ENCODE measurements around the gene TMEM132E. TPM values are rescaled to one million over a fixed set of nuclear protein-coding genes. Genes with fewer than 3 reads are reported as not detected.

TMEM132E gene
- total RNA-seq, 1 experiment from 2014 or later = not detected

GRCh38 chr17:34641368-34641767, 62.0 kb downstream of the TMEM132E start:
- in situ Hi-C loops (cut with HindIII; ENCODE audit: low pct_unique_long_range_greater_than_20kb, low sequenced_read_pairs) = no loop called here

GRCh38 chr17:34644941-34645550, 65.7 kb downstream of the TMEM132E start:
- DNase-seq (ENCODE audit: low read depth, low spot score) = no peak
- in situ Hi-C loops (cut with HindIII; ENCODE audit: low pct_unique_long_range_greater_than_20kb, low sequenced_read_pairs) = no loop called here

More at GRCh38 chr17:34641368-34641767, 62.0 kb downstream of the TMEM132E start:
- no peak for DNase-seq (ENCODE audit: low read depth, low spot score)

DNA sequence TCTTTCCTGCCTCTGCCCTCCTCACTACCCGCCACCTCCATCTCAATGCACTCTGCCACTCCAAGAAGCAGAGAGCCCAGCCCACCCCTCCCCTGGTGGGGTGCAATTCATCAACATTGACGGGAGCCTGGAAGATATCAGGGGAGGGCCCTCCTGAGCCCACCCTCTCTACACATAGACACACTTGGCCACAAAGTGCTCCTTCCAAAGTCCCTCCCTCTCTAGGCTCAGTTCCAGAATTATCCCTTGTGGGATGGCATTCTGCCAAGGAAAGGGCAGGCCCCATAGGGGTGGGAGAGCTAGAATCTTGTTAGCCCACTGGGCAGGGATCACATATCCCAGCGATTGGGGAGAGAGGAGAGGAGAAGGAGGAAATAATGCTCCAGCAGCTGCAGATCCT, 66.2 kb downstream of the TMEM132E start:
- in situ Hi-C loops (cut with HindIII; ENCODE audit: low pct_unique_long_range_greater_than_20kb, low sequenced_read_pairs) = no loop called here
- no peak for DNase-seq (ENCODE audit: low read depth, low spot score)

- in situ Hi-C loops (cut with HindIII; ENCODE audit: low pct_unique_long_range_greater_than_20kb, low sequenced_read_pairs) = no loop called here
- DNase-seq (ENCODE audit: low read depth, low spot score) = no peak
Observed at GRCh38 chr17:34647511-34647910, 68.1 kb downstream of the TMEM132E start.

DNA sequence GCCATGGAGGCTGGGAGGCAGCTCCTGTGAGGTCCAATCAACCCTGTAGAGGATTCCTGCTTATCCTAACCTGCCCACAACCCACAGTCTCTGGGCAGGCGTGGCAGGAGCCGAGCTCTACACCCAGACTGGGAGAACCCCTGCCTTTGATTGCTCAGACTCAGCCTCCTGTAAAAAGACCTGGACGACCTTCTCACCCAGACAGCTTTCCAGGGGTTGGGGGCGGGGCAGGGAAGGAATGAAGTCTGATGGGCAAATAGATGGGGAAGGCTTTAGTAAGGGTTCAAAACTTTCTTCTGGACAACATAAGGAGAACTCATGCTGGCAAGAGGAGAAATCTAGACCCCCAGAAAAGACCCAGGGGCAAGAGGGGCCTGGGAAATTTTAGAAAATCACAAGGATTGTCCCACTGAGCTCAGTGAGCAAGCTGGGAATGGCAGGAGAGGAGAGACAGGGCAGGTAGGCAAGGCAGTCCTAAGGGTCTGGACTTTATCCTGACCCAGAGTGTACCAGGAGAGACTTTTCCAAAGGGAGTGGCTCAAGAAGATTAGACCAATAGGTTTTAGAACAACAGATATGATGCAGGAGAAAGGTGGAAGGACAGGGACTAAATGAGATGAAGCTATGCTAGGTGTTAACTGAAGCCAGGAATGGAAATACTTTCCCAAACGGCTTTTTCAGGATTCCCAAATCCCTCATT, 70.8 kb downstream of the TMEM132E start:
- in situ Hi-C loops (cut with HindIII; ENCODE audit: low pct_unique_long_range_greater_than_20kb, low sequenced_read_pairs) = no loop called here
- DNase-seq (ENCODE audit: low read depth, low spot score) = no peak

DNA sequence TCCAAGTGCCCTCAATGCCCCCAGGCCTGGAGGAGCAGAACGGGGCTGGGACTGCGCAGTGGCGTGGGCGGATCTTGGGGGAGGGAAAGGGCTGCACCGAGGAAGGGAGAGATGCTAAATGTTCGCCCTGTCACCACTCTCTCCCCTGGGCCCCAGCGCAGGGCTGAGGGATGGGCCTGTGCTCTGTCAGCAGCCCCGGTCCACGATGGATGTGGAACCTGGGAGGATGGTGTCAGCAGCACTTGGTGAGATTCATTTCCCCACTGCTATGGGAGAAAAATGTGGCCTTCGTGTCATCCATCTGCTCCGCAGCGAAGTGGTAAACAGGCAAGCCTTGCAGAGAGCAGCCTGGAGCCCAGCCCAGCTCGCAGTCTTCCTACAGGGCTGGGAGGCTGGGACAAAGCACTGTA, 72.0 kb downstream of the TMEM132E start:
- no peak for DNase-seq (ENCODE audit: low read depth, low spot score)
- in situ Hi-C loops (cut with HindIII; ENCODE audit: low pct_unique_long_range_greater_than_20kb, low sequenced_read_pairs) = no loop called here

DNA sequence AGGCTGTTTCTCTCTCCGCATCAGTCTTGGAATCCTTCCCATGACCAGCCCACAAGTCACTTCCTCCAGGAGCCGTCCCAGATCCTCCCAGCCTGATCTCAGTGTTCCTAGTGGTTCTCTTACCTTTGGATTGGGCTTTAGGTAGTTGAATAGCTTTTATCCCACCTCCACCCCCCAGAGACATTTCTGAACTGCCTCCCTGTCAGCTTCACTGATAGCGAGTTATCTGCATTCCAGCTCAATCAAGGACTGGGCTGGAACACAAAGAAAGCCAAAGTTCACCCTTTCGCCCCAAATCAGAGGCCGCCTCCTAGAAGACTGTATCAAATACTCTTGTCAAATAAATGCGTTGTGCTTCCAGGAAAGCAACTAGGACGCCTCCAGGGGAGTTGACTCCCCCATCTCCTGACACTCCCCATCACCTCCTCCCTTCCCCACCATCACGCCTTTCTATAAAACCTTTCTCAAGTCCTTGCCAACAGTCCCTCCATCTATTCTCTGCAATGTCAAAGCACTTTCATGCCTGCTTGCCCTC, 72.7 kb downstream of the TMEM132E start:
- no peak for DNase-seq (ENCODE audit: low read depth, low spot score)
- in situ Hi-C loops (cut with HindIII; ENCODE audit: low pct_unique_long_range_greater_than_20kb, low sequenced_read_pairs) = no loop called here

DNA sequence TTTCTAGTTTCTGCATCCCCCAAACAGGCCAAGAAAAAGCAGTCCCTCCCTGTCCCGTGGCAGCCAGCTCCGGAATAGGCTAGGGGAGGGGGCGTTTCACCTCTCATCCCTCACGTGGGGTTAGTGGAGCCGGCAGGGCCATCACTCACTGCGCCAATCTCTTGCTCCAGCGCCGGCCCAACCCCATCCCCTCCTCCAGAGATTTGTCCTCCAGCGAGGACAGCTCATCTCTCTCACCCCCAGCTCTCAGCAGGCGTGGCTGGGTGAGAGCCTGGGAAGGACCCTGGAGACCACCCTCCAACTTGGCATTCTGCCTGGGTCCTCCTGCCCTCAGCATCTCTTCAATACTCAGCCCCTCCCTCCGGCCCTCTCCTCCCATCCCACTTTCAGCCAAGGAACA, 74.1 kb downstream of the TMEM132E start:
- no peak for DNase-seq (ENCODE audit: low read depth, low spot score)
- in situ Hi-C loops (cut with HindIII; ENCODE audit: low pct_unique_long_range_greater_than_20kb, low sequenced_read_pairs) = no loop called here

DNA sequence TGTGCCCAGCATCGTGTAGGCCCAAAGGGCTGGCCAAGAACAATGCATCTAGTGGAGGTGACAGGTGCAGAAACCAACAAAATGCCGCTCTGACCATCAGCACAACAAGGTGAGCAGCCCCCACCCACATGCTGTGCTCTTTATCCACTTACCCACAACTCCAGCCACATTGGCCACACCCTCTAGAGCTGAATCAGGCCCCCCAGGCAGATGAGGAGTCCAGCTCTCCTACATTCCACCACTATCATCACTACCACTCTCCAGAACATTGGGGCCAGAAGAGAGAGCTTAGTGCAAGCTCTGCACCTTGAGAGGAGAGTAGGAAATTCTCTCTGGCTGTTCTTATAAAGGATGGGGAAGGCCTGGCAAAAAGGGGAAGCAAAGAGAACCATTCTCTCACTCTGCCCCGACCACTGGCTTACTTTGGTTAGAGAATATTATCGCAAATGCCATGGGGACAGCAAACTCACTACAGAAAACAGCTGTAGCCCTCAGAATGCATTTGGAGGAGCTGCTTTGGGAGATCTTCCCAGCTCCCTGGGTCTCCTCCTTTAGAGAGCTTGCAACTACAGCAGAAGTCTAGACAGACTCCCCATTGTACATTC, 75.0 kb downstream of the TMEM132E start:
- in situ Hi-C loops (cut with HindIII; ENCODE audit: low pct_unique_long_range_greater_than_20kb, low sequenced_read_pairs) = no loop called here
- DNase-seq (ENCODE audit: low read depth, low spot score) = no peak

DNA sequence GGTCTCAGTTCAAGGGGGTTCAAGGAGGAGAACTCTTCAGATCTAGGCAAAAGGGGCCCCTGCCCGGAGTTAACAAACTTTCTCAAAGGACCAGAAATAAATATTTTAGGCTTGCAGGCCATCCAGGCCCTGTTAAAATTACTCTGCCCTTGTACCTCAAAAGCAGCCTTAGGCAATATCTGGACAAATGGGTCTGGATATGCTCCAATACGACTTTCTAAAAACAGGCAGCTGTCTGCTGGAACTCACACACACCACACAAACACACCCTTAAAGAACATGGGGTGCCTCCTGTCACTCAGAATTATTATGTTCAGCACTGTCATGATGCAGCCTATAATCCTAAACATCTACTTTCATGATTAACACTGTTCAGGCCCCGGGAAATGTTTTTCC, 75.5 kb downstream of the TMEM132E start:
- in situ Hi-C loops (cut with HindIII; ENCODE audit: low pct_unique_long_range_greater_than_20kb, low sequenced_read_pairs) = no loop called here
- DNase-seq (ENCODE audit: low read depth, low spot score) = no peak

DNA sequence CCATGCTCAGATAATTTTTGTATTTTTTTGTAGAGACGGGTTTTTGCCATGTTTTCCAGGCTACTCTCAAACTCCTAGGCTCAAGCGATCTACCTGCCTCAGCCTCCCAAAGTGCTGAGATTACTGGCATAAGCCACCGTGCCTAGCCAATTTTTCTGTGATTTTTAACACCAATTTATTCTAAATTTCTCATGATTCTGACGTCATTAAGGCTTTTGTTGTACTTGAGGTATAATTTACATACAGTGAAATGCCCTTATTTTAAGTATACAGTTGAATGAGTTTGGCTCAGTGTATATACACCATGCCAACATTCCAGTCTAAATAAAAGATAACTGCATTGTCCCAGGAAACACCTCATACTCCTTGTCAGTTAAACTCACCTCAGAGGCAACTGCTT, 77.4 kb downstream of the TMEM132E start:
- no peak for DNase-seq (ENCODE audit: low read depth, low spot score)
- in situ Hi-C loops (cut with HindIII; ENCODE audit: low pct_unique_long_range_greater_than_20kb, low sequenced_read_pairs) = no loop called here

GRCh38 chr17:34658811-34659560, 79.6 kb downstream of the TMEM132E start:
- in situ Hi-C loops (cut with HindIII; ENCODE audit: low pct_unique_long_range_greater_than_20kb, low sequenced_read_pairs) = no loop called here
- DNase-seq (ENCODE audit: low read depth, low spot score) = no peak

DNA sequence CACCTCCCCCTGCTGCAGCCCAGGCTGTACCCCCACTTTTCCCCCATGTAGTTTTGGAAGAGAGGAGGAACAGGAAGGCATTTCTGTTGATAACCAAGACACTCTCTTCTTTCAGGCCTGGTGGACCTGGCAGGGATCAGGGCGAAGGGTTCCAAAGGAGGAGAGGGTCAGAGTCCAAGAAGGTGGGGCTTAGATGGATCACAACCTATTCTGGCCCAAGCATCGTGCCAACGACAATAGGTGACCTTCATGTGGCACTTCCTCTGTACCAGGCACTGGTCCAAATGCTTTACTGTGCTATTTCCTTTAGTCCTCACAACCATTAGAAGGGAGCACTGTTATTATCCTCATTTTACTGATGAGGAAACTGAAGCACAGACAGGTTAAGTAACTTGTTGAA, 84.3 kb downstream of the TMEM132E start:
- no peak for DNase-seq (ENCODE audit: low read depth, low spot score)
- in situ Hi-C loops (cut with HindIII; ENCODE audit: low pct_unique_long_range_greater_than_20kb, low sequenced_read_pairs) = no loop called here

DNA sequence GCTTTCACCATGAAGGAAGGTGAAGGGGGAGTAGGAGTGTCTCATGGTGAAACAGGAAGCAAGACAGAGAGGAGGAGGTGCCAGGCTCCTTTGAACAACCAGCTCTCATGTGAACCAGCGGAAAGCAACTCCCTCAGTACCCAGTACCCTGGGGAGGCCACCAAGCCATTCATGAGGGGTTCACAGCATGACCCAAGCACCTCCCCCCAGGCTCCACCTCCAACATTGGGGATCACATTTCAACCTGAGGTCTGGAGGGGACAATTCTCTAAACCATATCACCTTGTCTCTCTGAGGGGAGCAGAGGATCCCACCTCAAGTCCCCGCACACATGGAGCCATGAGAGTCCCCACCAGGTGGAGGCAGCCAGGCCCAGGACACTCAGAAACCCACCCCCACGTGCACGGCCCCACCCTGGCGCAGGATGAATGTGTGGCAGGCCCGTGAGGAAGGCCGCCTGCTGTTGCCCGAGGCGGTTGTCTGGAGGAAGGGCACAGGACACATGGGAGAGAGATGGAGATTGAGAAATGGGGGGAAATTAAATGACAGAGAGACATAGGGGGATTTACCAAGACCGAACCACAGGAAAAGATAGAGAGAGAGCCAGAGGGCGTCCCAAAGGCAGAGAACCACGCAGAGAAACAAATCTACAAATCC, 85.9 kb downstream of the TMEM132E start:
- in situ Hi-C loops (cut with HindIII; ENCODE audit: low pct_unique_long_range_greater_than_20kb, low sequenced_read_pairs) = no loop called here
- DNase-seq (ENCODE audit: low read depth, low spot score) = no peak

- in situ Hi-C loops (cut with HindIII; ENCODE audit: low pct_unique_long_range_greater_than_20kb, low sequenced_read_pairs) = no loop called here
- DNase-seq (ENCODE audit: low read depth, low spot score) = no peak
Observed at GRCh38 chr17:34665819-34666763, 86.7 kb downstream of the TMEM132E start.

- DNase-seq (ENCODE audit: low read depth, low spot score) = no peak
Observed at GRCh38 chr17:34667656-34668055, 88.3 kb downstream of the TMEM132E start.

DNA sequence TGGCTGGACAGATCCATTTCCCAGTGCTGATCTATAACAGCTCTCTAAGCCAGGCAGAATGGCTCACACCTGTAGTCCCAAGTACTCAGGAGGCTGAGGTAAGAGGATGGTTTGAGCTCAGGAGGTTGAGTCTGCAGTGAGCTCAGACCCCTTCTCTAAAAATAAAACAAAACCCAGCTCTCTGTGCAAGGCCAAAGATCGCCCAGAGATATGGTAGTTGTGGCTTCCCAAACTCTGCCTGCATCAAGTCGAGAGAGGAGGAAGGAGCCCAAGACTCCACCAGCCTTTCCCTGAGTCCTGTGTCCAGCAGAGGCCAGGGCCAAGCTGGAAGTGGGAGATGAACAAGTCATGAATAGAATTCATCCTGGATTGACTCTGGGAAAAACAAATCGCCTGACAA, 88.8 kb downstream of the TMEM132E start:
- DNase-seq (ENCODE audit: low read depth, low spot score) = no peak

More at GRCh38 chr17:34667656-34668055, 88.3 kb downstream of the TMEM132E start:
- in situ Hi-C loops (cut with HindIII; ENCODE audit: low pct_unique_long_range_greater_than_20kb, low sequenced_read_pairs) = no loop called here

More for the DNA sequence above, 88.8 kb downstream of the TMEM132E start:
- in situ Hi-C loops (cut with HindIII; ENCODE audit: low pct_unique_long_range_greater_than_20kb, low sequenced_read_pairs) = no loop called here

Data from SK-MEL-5 (cell line).